ENCODE measurements around the gene ANAPC1.
"Not testable (repeated sequence)": the region's sequence is repeated elsewhere in the genome, so short reads cannot be mapped to it uniquely, and the experiment has no call there.

Gene ANAPC1

GRCh38 chr2:111905475-111905869, 21.5 kb upstream of the ANAPC1 start:
- DNase-seq: not testable (repeated sequence)

GRCh38 chr2:111904726-111905474, 20.9 kb upstream of the ANAPC1 start:
- no peak for DNase-seq

- DNase-seq: no peak
Measured at GRCh38 chr2:111903930-111904439, 20.0 kb upstream of the ANAPC1 start.

- DNase-seq: no peak
Measured at GRCh38 chr2:111903516-111903915, 19.5 kb upstream of the ANAPC1 start.

- DNase-seq: peak in 1 of 2 experiments; percentile 50
Measured at GRCh38 chr2:111900859-111901258, 16.9 kb upstream of the ANAPC1 start.

GRCh38 chr2:111898703-111899514, 14.9 kb upstream of the ANAPC1 start:
- peak in 1 of 2 experiments; percentile 45 for DNase-seq

GRCh38 chr2:111897924-111898702, 14.1 kb upstream of the ANAPC1 start, which contains the start of gene MERTK:
TSS of gene MERTK (plus strand) at chr2:111898607. CDS start at chr2:111898736, 129 bp downstream.
- DNase-seq: peak; percentile 66 to 77

GRCh38 chr2:111897630-111897923, 13.6 kb upstream of the ANAPC1 start:
- DNase-seq: no peak

GRCh38 chr2:111896576-111896975, 12.6 kb upstream of the ANAPC1 start:
- peak in 1 of 2 experiments; percentile 15 for DNase-seq

- DNase-seq: no peak
Measured at GRCh38 chr2:111896024-111896423, 12.0 kb upstream of the ANAPC1 start.

GRCh38 chr2:111884592-111884964, 585 bp upstream of the ANAPC1 start:
- peak in 1 of 2 experiments; percentile 49 for DNase-seq

- not testable (repeated sequence) for DNase-seq
Measured at GRCh38 chr2:111872806-111873205, 11.2 kb downstream of the ANAPC1 start.

GRCh38 chr2:111865124-111865523, 18.9 kb downstream of the ANAPC1 start:
- DNase-seq: not testable (repeated sequence)

GRCh38 chr2:111860005-111860404, 24.0 kb downstream of the ANAPC1 start:
- not testable (repeated sequence) for DNase-seq

GRCh38 chr2:111852544-111852943, 31.4 kb downstream of the ANAPC1 start:
- not testable (repeated sequence) for DNase-seq

GRCh38 chr2:111850646-111851045, 33.3 kb downstream of the ANAPC1 start:
- DNase-seq: peak in 1 of 2 experiments; percentile 13

- not testable (repeated sequence) for DNase-seq
Measured at GRCh38 chr2:111839625-111840282, 44.2 kb downstream of the ANAPC1 start.

GRCh38 chr2:111838992-111839391, 45.0 kb downstream of the ANAPC1 start:
- not testable (repeated sequence) for DNase-seq

GRCh38 chr2:111834221-111834620, 49.8 kb downstream of the ANAPC1 start:
- DNase-seq: not testable (repeated sequence)

GRCh38 chr2:111830479-111830878, 53.5 kb downstream of the ANAPC1 start:
- not testable (repeated sequence) for DNase-seq

- DNase-seq: not testable (repeated sequence)
Measured at GRCh38 chr2:111828217-111828766, 55.7 kb downstream of the ANAPC1 start.
